GM10248 (cell line): ENCODE data around the gene YTHDF1.

Experiments used
- CTCF ChIA-PET: fragments of 300-600 bp; sonication (Branson Sonifier 250); formaldehyde crosslinking; extraction: SDS; loops from one replicate; lab custom pipeline; 2021; ENCODE audit warnings: antibody characterized with exemption; lab: Yijun Ruan, JAX
- POLR2A ChIA-PET: fragments of 350-650 bp; sonication (Branson Sonifier 250); formaldehyde crosslinking; extraction: SDS; loops from one replicate; lab custom pipeline; 2020; ENCODE audit warnings: antibody characterized with exemption; lab: Yijun Ruan, JAX
- DNase-seq: peaks from one replicate; pipeline ENCODE4 v3.0.0; 2012; ENCODE audit errors: extremely low spot score
- TF ChIP-seq, protein P1 (sequence below): IDR thresholded peaks from 2 replicates; pipeline ENCODE4 v1.5.1; 2012; ENCODE audit warnings: mild to moderate bottlenecking, low read depth; ENCODE audit errors: extremely low read depth, missing control alignments, control extremely low read depth

The YTHDF1 gene

DNA sequence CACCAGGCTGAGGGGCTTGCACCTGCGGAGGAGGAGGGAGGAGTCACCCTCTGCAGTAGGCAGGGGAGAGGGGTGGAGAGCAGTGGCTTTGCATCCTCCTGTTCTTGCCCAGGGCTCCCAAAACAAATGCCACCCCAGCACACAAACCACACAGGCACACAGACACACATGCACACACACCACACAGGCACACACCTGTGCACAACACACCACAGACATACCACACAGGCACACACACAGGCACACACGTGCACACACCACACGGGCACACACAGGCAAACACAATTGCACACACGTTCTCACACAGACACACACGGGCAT lies 26.6 kb downstream of the YTHDF1 start:
- ChIA-PET POLR2A (no interaction called here), CTCF (no interaction called here)
- TF ChIP-seq, protein P1, sequence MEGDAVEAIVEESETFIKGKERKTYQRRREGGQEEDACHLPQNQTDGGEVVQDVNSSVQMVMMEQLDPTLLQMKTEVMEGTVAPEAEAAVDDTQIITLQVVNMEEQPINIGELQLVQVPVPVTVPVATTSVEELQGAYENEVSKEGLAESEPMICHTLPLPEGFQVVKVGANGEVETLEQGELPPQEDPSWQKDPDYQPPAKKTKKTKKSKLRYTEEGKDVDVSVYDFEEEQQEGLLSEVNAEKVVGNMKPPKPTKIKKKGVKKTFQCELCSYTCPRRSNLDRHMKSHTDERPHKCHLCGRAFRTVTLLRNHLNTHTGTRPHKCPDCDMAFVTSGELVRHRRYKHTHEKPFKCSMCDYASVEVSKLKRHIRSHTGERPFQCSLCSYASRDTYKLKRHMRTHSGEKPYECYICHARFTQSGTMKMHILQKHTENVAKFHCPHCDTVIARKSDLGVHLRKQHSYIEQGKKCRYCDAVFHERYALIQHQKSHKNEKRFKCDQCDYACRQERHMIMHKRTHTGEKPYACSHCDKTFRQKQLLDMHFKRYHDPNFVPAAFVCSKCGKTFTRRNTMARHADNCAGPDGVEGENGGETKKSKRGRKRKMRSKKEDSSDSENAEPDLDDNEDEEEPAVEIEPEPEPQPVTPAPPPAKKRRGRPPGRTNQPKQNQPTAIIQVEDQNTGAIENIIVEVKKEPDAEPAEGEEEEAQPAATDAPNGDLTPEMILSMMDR, result no peak
- DNase-seq, result no peak

DNA sequence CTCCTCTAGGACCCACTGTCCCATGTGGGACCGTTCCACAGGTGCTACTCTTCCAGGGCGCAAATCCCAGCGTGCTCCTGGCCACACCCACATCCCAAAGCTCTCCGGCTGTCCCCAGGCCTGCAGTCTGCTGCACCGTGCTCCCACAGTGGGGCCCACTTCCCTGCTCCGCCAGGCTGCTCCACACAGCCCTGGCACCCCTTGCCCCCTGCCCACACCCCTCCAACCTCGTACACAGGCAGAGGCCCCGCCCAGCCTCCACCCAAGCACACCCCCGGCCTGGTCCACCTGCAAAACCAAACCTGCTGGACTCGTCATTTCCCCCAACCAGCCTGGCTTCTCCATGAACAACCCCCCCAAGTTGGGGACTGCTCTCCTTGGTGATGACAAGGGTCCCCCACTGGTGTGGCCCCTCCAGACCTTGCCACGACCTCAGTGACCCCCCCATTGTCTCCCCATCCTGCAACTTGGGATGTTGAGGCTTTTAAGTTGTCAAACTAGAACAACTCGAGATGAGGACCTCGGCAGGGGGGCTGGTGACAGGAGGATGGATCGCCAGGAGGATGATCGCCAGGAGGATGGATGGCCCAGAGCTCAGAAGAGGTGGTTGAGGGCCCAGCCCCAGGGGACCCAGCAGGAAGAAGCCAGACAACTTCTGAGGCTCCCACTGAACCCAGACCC lies 27.1 kb downstream of the YTHDF1 start:
- TF ChIP-seq, protein P1, result no peak
- no peak for DNase-seq
- CTCF ChIA-PET, result interaction anchor here (0.9 kb wide), 1 partner anchor 25 kb away, joined by 3 read pairs; no protein-coding TSS in a partner anchor
- POLR2A ChIA-PET, result no interaction called here

- TF ChIP-seq, protein P1, result no peak
- DNase-seq, result no peak
- CTCF ChIA-PET, result interaction anchor here (0.9 kb wide), 1 partner anchor 26 kb away, joined by 3 read pairs; no protein-coding TSS in a partner anchor
- POLR2A ChIA-PET, result no interaction called here
Observed at GRCh38 chr20:63188159-63188442, 27.8 kb downstream of the YTHDF1 start.

GRCh38 chr20:63187338-63188158 lies 28.4 kb downstream of the YTHDF1 start:
- TF ChIP-seq, protein P1, result no peak
- no peak for DNase-seq
- ChIA-PET POLR2A (no interaction called here), CTCF (no interaction called here)

DNA sequence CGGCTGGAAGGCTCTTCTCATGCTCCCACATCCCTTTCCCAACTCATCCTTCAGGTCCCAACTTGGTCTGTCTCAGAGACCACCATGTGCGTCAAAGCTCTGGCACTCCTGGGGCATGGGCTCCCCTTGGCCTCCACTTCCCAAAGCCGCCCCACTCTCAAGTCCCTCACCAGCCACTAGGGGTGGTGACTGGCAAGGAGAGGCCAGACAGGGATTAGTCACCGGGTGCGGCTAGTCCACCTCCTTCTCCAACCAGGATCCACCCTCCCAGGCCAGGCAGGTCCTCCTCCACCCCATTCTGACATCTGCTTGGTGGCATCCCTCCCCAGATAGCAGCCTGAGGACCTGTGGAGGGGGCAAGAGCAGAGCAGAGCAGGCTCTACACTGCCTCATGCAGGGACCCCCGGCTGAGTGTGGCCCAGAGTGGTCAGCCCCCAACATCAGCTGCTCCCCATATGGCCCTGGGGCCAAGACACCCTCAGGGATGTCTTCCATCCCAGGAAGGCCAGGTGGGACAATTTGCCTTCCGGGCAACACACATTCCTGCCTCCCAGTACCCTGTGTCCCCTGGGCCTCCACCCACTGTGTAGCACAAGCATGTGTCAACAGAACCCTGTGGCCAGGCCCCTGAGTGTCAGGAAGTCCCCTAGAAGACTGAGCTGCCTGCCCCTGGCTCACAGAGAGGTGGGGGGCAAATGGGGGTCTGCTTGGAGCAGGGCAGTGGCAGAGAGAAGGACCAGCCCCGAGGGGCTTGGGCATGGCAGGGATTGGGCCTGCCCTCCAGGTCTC lies 29.2 kb downstream of the YTHDF1 start:
- DNase-seq, result no peak
- POLR2A ChIA-PET, result no interaction called here
- CTCF ChIA-PET, result no interaction called here
- TF ChIP-seq, protein P1, result no peak

- DNase-seq, result no peak
- ChIA-PET POLR2A (no interaction called here), CTCF (no interaction called here)
- TF ChIP-seq, protein P1, result no peak
Observed at GRCh38 chr20:63186084-63186483, 29.8 kb downstream of the YTHDF1 start.
